Measurements from ENCODE around the gene CTPS1.
A peak's percentile ranks its signal among the peaks of the same experiment; 100 is the strongest.

CTPS1 gene, protein sequence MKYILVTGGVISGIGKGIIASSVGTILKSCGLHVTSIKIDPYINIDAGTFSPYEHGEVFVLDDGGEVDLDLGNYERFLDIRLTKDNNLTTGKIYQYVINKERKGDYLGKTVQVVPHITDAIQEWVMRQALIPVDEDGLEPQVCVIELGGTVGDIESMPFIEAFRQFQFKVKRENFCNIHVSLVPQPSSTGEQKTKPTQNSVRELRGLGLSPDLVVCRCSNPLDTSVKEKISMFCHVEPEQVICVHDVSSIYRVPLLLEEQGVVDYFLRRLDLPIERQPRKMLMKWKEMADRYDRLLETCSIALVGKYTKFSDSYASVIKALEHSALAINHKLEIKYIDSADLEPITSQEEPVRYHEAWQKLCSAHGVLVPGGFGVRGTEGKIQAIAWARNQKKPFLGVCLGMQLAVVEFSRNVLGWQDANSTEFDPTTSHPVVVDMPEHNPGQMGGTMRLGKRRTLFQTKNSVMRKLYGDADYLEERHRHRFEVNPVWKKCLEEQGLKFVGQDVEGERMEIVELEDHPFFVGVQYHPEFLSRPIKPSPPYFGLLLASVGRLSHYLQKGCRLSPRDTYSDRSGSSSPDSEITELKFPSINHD

GRCh38 chr1:40979241-40980067 is at the start of gene CTPS1:
TSS of gene CTPS1 (plus strand) at chr1:40979696. CDS start at chr1:40983291, 3,595 bp downstream.
- DNase-seq (ENCODE audit: low read depth) = peak; percentile 63

GRCh38 chr1:40930174-40930964 is 49.1 kb upstream of the CTPS1 start:
- no peak for DNase-seq (ENCODE audit: low read depth)

- DNase-seq (ENCODE audit: low read depth) = no peak
These were observed 47.9 kb upstream of the CTPS1 start for GRCh38 chr1:40931601-40932000.

DNA sequence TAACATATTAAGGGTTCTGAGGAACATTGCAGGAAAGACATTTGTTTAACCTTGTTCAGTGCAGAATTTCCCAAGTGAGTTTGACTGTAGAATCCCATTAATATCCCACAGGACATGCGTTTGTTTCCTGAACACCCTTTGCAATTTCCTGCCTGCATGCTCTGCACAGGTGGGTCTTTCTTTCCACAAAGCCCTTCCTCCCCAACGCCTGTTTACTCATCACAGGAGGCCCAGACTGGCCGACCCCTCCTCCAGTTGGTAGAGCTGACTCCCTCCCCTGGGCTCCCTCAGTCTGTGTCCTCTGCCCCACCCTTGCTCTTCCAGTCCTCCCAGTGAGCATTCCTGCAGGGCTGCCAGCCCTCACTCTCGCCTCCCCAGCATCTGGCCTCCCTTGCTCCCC is 47.5 kb upstream of the CTPS1 start:
- DNase-seq (ENCODE audit: low read depth) = no peak

GRCh38 chr1:40936931-40937339 is 42.6 kb upstream of the CTPS1 start:
- DNase-seq (ENCODE audit: low read depth) = no peak

DNA sequence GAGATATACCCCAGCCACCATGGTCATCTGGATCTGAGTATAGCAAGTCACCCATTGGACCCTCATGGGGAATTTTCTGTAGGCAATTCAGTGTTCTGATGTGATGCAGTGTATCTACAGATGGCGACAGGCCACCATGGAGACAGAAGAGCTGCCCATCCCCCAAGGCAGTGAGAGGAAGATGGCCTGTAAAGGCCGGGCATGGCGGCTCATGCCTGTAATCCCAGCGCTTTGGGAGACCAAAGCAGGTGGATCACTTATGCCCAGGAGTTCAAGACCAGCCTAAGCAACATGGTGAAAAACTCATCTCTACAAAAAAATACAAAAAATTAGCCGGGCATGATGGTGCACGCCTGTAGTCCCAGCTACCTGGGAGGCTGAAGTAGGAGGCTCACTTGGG is 41.1 kb upstream of the CTPS1 start:
- DNase-seq (ENCODE audit: low read depth) = no peak

DNA sequence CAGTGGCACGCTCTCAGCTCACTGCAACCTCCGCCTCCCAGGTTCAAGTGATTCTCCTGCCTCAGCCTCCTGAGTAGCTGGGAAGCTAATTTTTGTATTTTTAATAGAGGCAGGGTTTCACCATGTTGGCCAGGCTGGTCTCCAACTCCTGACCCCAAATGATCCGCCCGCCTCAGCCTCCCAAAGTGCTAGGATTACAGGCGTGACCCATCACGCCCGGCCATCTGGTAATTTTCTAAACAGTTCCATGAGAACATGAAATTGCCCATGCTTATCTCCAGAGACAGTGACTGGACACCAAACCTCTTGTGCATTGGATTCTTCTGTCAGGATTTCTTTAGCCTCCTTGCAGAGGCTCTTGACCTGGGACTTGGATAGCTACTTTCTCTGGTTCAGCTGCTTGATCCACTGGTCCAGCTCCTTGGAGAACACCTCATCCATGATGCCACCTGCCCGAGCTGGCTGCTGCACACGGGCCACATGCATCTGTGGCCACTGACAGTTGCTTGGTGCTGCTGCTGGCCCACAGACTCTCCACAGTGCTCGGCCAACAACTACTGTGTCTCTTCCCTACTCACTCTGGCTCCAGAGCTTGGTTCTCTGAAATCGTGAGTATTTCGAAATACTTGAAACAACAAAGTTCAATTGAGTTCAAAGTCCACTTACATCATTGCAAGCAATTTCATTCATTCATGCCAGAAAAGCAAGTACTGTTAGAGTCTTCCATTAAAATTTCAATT is 40.0 kb upstream of the CTPS1 start:
- DNase-seq (ENCODE audit: low read depth) = no peak

DNA sequence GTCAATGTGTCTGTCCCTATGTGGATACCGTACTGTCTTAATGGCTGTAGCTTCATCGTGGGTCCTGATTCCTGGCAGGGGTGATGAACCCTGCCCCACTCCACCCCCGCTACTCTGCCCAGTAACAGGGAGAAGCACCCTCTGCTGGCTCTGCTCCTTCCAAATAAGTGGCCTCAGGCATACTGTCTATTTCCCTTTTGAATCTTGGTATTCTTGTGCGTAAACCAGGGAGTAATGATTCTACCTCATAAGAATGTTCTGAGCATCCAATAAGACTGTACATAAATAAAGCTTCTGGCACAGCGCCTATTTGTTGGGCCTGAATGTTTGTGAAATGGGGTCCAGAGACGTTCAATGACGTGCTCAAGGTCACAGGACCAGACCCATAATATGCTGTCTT is 35.2 kb upstream of the CTPS1 start:
- DNase-seq (ENCODE audit: low read depth) = no peak

DNA sequence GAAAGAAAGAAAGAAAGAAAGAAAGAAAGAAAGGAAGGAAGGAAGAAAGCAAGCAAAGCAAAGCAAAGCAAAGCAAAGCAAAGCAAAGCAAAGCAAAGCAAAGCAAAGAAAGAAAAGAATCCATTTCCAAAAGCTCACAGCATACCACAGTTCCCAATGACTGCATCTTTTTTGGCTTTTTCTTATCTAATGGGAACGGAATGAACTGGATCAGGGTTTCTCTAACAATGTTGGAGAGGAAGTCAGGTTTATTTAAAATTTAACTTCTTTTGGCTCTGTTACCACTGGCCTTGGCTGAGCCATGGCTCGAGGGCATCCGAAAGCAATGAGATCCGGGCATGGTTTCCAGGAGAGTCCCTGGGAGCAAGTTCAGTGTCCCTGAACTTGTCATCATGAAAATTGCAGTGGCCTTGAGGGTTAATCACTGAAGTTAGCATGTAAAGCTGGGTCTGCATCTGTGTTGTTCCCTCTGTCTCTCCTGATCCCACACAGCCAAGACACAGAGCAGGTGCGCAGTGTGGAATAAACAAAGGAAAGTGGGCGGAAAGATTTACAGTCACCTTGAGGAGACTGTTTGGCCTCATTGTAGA is 34.6 kb upstream of the CTPS1 start:
- DNase-seq (ENCODE audit: low read depth) = no peak

- no peak for DNase-seq (ENCODE audit: low read depth)
These were observed 34.0 kb upstream of the CTPS1 start for GRCh38 chr1:40945491-40945973.

GRCh38 chr1:40948741-40949443 is 30.6 kb upstream of the CTPS1 start:
- peak; percentile 35 for DNase-seq (ENCODE audit: low read depth)

DNA sequence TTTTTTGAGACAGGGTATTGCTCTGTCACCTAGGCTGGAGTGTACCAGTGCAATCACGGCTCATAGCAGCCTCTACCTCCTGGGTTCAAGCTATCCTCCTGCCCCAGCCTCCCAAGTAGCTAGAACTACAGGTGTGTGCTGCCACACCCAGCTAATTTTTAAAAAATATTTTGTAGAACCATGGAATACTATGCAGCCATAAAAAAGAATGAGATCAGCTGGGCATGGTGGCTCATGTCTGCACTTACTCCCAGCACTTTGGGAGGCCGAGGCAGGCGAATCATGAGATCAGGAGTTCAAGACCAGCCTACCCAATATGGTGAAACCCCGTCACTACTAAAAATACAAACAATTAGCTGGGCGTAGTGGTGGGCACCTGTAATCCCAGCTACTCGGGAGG is 29.9 kb upstream of the CTPS1 start:
- DNase-seq (ENCODE audit: low read depth) = no peak

DNA sequence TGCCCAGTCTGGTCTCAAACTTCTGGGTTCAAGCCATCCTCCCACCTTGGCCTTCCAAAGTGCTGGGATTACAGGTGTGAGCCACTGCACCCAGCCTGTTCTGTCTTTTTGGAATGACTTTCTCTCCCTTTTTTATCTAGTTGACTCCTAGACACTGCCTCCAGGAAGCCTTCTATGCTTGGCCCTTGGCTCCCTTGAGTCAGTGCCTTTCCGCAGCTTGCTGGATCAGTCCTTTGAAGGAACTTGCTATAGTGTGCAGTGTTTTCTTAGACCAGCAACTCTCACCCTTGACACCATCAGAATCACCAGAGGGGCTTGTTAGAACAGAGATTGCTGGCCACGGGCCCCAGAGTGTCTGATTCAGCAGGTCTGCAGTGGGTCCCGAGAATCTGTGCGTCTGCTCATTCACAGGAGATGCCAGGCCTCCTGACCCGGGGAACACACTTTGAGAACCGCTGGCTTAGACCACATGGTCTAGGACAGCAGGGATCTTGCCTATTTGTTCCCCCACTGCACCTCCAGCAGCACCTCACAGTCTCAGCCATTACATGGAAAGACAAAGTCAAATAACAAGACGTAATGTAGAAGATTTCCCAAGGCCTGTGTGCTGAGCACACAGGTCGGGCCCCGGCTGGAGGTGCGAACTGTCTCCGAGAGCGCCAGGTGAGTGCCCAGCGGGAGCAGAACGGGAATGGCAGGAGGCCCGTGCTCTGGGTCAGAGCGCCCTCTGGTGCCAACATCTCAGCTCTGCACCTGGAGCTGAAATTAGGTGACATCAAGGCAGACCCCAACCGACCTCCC is 27.4 kb upstream of the CTPS1 start:
- no peak for DNase-seq (ENCODE audit: low read depth)

DNA sequence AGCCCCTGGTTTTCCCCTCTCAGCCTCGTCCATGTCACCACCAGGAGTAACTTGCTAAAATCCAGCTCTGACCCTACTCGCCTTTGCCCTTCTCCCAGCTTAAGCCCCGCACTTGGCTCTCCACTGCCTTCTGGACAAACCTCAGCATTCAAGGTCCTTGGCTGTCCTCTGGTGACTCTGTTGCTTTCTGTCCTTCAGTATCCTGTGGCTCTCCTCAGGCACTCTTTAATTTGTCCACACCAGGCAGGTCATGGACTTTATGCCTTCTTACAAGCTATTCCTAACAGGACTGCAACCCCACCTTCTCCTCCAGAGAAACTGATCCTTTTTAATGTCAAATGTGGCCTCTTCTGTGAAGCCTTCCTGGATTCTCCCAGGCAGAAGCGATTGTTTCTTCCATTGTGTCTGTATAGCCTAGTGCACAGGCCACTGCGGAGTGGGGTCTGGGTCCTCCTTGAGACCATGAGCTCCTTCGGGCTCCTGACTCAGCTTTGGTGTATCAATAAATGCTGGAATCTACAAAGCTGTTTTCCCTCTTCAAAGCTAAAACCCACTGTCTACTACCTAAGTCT is 26.7 kb upstream of the CTPS1 start:
- DNase-seq (ENCODE audit: low read depth) = no peak

DNA sequence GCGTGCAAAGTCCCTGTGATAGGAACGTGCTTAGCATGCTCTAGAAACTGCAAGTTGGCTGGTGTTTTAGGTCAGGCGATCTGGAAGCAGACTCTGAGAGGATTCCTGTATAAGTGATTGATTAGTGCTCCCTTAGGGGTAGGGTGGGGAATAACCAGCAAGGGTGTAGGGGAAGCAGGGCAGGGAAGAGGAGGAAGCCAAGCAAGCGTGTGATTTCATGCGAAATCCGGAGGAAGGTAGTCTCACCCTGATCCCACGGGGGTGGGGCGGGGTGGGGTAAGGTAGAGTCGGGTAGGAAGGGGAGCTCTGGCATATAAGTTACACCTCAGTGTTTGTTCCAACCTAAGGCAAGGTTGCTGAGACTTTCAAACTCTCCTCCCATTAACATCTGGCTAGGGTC is 24.9 kb upstream of the CTPS1 start:
- DNase-seq (ENCODE audit: low read depth) = no peak

- DNase-seq (ENCODE audit: low read depth) = no peak
These were observed 24.2 kb upstream of the CTPS1 start for GRCh38 chr1:40955266-40955665.

GRCh38 chr1:40956407-40956806 is 23.1 kb upstream of the CTPS1 start:
- no peak for DNase-seq (ENCODE audit: low read depth)

DNA sequence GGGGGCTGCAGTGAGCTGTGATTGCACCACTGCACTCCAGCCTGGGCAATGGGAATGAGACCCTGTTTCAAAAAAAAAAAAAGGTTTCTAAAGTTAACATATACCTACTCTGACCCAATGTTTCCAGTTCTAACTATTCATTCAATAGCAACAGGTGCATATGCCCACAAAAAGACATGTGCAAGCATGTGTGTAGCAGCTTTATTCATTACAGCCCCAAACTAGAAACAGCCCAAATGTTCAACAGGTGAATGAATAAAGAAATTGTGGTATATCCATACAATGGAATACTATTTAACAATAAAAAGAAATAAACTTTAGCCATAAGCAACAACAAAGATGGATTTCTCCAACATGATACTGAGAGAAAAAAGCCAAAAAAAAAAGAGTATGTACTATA is 21.3 kb upstream of the CTPS1 start:
- DNase-seq (ENCODE audit: low read depth) = no peak

- DNase-seq (ENCODE audit: low read depth) = no peak
These were observed 14.0 kb upstream of the CTPS1 start for GRCh38 chr1:40965531-40965930.
